ENCODE measurements around the gene GIT1.
A peak's percentile ranks its signal among the peaks of the same experiment; 100 is the strongest.

The GIT1 gene

DNA sequence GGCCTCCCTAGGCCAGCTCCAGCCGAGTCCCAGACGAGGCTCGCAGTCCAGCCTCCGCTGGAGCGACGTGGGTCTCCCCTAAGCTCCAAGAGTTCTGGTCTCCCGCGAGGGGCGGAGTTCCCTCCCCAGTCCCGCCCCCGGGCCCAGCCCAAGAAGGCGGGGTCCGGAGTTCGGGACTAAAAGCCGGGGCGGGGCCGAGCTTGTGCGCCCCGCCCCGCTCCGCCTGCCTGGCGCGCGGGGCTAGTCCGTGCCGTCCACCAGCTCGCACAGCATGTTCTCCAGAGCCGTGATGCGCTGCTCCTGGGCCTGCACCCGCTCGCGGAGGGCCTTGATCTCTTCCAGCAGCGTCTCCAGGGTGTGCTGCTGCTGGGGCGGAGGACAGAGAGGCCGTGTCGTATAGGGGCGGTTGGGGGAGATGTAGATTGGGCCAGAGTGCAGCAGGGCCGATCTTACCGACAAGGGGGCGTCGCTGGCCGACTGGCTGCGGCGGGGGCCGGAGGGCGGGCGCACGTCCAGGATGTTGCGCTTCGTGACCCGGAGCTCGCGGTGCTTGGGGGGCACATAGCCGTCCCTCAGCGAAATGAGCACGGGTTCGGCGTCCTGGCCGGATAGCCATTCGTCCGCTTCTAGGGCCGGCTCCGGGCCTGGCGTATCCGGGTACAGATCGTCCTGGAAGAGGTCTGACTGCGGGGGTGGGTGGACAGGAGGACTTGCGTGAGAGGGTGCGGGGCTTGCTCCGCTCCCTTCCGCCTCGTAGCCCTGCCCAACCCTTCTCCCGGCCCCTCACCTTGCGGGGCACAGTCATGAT, 26.2 kb upstream of the GIT1 start:
- DNase-seq (ENCODE audit: low read depth in 4 of 4, low spot score in 1 of 4), result peak in 3 of 4 experiments; percentile 59 to 81 (median 76)

DNA sequence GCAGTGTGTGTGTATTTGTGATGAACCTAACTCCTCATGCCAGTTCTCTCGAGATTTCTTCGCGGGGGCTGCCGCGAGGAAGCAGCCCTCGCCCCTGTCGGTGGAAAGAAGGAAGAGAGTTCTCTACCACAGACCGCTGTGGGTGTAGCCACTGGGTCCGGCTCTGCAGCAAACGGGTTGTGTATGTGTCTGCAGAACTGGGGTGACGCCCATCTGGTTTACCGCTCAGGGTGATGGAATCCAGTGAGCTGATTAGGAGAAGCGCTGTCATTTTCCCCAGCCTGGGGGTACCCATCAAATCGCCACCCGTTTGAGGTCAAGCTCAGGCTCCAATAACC, 25.6 kb upstream of the GIT1 start:
- no peak for DNase-seq (ENCODE audit: low read depth in 4 of 4, low spot score in 1 of 4)

DNA sequence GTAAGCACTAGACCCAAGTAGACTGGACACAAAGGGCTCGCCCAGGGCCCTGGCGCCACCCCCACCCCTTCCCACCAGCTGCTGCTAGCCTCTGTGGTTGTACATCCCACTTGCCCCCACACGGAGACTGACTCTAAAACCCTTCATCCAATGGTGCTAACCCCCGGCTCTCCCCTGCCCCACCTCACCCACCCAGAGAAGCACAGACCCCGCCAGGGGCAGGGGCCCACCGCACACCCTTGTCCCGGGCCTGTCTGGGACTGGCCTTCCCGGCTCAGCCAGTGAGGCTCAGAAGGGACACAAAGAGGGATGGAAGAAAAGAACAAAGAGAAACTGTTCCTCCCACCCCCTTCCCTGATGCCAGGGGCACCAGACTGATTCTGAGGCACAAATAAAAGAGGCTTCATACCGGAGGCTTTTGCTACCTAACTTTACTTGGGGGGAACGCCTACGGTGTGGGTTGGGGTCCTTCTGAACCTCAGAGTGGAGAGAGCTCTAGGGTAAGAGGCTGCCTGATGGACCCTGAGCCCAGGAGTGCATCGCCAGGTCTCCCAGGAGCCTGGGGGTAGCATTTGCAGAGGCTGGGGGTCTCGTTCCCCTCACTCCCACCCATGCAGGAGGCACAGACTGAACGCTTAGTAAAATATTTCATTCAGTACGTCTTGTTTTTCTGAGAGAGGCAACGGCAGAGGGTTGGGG, 25.1 kb upstream of the GIT1 start:
- DNase-seq (ENCODE audit: low read depth in 4 of 4, low spot score in 1 of 4), result no peak

DNA sequence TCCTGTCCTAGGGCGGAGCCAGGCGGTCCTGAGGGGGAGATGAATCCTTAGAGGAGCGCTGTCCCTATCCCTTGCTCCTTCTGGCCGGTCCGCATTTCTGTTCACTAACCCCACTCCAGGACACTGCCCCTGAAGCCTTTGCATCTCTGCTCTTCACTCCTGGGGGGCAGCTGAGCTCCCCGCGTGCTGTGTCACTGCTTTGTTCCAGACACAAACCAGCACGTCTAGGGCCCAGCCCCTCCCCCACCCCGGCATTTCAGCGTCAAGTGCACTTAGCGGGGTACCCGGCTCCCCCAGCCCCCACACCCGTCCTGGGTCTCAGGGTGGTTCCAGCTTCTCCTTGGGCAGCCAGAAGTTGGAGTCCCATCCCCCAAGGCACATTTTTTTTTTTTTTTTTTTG, 24.4 kb upstream of the GIT1 start:
- no peak for DNase-seq (ENCODE audit: low read depth in 4 of 4, low spot score in 1 of 4)

DNA sequence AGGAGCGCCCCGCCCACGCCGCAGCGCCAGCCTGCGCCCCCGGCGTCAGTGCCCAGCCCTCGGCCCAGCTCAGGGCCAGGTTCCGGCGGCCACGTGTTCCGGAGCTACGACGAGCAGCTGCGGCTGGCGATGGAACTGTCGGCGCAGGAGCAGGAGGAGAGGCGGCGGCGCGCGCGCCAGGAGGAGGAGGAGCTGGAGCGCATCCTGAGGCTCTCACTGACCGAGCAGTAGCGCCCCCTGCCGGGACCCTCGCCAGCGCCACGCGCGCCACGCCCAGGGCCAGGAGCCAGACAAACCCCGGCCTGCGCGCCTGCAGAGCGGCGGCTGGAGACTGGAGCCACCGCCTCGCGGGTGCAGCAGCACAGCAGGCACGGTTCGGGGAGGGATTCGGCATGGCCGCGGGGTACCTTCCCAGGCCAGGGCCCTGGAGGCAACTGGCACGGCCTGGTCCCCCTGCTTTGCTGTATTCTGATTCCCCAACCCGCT, 23.9 kb upstream of the GIT1 start:
- peak; percentile 94 to 96 (median 95) for DNase-seq (ENCODE audit: low read depth in 4 of 4, low spot score in 1 of 4)

DNA sequence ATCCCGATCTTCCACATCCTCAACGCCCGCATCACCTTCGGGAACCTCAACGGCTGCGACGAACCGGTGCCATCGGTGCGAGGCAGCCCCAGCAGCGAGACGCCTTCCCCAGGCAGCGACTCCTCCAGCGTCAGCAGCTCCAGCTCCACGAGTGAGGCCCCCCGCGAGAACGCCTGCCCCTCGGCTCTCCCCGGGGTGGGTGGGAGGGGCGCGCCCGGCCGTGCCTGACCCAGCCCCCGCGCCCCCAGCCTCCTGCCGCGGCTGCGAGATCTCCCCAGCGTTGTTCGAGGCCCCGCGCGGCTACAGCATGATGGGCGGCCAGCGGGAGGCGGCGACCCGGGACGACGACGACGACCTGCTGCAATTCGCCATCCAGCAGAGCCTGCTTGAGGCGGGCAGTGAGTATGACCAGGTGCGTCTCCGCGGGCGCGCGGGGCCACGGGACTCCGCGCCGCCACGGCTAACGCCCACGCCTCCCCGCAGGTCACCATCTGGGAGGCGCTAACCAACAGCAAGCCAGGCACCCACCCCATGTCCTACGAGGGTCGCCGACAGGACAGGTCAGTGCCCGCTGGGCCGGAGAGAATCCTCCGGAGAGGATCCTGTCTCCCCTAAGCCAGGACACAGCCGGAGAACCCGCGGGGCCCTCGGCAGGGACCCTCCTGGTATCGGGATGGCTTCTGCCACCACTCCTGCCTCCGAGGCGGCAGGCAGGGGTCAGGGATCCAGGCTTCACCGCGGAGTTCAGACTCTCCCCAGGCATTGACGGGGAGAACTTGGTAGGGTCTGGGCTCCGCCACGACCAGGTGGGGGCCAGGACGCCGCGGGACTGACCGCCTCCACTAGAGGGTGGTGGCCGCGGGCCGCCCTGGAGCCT, 23.2 kb upstream of the GIT1 start:
- no peak for DNase-seq (ENCODE audit: low read depth in 4 of 4, low spot score in 1 of 4)

DNA sequence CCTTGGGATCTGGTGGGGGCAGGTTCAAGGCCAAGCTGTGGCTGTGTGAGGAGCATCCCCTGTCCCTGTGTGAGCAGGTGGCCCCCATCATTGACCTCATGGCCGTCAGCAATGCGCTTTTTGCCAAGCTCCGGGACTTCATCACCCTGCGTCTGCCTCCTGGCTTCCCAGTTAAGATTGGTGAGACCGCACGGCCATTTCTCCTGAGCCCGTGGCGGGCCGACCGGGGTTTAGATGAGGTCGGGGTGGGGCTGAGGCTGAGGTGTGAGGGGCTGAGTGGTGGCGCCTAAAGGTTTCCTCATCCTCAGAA, 22.6 kb upstream of the GIT1 start:
- no peak for DNase-seq (ENCODE audit: low read depth in 4 of 4, low spot score in 1 of 4)

DNA sequence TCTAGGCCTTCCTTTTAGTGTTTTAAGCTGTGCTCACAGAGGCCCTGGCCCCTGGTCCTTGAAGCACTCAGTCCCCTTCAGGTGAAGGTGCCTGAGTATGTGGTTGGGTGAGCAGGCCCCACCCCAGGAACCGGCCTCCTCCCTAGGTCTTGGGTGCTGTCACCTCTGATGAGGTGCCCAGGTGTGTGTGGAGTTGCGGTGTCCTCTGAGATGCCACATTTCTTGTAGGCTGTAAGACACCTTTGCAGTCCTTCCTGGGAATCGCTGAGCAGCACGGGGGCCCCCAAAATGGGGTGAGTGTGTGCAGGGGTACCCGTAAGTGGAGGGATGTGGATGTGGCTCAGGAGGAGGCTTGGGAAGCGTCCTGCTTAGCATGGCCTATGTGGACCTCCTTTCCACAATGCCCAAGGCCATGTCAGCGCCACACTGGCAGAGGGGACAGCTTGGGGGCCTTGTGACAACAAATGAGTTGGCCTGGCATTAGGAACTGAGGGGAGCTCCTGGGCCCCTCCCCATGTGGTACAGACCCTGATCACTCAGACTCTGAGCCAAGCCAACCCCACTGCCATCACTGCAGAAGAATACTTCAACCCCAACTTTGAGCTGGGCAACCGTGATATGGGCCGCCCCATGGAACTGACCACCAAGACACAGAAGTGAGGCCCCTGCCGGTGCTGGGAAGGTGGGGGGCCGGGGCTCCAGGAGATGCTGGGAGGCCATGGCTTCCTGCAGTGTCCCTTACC, 22.1 kb upstream of the GIT1 start:
- no peak for DNase-seq (ENCODE audit: low read depth in 4 of 4, low spot score in 1 of 4)

DNA sequence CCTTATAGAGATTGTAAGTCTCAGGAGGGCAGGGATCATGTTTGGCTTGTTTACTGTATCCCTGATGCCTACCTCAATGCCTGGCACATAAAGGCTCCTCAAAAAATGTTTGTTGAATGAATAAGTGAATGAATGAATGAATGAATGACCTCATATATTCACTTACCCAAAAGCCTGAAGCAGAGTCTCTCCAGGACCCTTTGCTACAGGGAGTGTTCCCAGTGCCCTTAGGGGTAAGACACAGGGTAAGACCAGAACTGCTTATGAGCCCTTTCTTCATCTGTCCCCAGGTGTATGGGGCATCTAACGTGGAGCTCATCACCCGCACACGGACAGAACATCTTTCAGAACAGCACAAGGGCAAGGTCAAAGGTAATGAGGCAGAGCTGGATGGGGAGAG, 20.9 kb upstream of the GIT1 start:
- no peak for DNase-seq (ENCODE audit: low read depth in 4 of 4, low spot score in 1 of 4)

DNA sequence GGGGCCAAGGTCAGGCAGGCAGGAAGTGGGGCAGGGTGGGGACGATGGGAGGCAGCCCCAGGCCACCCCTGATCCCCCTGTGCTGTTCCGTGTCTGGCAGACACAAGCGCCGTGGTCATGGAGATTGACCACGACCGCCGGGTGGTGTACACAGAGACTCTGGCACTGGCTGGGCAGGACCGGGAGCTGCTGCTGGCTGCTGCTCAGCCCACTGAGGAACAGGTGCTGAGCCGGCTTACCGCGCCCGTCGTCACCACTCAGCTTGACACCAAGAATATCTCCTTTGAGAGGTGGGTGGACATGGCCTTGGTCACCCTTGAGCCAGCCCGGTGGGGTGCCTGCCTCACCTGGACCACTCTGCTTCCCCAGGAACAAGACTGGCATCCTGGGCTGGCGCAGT, 19.5 kb upstream of the GIT1 start:
- DNase-seq (ENCODE audit: low read depth in 4 of 4, low spot score in 1 of 4), result no peak

DNA sequence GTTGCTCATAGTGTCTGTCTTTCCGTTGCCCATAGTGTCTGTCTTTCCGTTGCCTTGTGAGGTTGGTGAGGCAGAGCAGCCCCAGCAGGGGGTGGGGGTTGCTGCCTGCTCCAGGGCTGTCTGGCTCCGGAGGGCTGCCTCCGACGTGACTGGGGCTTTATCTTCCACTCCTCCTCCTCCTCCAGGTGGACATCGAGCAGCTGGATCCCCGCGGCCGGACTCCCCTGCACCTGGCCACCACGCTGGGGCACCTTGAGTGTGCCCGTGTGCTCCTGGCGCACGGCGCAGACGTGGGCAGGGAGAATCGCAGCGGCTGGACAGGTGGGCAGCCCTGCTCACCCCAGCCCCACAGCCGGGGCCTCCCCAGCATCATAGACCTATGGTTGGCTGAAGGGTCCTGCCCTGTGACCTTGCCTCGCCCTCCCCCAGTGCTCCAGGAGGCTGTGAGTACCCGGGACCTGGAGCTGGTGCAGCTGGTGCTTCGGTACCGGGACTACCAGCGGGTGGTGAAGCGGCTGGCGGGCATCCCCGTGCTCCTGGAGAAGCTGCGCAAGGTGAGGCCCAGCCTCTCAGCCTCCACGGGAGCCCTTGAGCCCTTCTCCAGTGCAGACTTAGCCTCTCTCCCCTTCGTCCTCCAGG, 18.2 kb upstream of the GIT1 start:
- no peak for DNase-seq (ENCODE audit: low read depth in 4 of 4, low spot score in 1 of 4)

DNA sequence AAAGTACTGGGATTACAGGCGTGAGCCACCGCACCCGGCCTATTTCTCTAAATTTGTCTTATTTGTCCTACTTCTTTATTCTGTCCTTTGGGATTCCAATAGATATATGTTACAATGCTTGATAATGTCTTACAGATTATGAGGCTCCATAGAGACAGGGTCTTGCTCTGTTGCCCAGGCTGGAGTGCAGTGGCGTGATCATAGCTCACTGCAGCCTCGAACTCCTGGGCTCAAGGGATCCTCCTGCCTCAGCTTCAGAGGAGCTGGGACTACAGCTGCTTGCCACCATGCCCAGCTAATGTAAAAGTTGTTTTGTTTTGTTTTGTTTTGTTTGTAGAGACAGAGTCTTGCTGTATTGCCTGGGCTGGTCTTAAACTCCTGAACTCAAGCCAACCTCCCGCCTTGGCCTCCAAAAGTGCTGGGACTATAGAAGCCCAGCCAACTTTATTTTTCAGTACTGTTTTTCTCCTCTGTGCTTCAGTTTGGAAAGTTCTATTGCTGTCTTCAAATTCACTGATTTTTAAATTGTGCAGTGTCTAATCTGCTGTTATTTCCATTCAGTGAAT, 13.7 kb upstream of the GIT1 start:
- no peak for DNase-seq (ENCODE audit: low read depth in 4 of 4, low spot score in 1 of 4)

DNA sequence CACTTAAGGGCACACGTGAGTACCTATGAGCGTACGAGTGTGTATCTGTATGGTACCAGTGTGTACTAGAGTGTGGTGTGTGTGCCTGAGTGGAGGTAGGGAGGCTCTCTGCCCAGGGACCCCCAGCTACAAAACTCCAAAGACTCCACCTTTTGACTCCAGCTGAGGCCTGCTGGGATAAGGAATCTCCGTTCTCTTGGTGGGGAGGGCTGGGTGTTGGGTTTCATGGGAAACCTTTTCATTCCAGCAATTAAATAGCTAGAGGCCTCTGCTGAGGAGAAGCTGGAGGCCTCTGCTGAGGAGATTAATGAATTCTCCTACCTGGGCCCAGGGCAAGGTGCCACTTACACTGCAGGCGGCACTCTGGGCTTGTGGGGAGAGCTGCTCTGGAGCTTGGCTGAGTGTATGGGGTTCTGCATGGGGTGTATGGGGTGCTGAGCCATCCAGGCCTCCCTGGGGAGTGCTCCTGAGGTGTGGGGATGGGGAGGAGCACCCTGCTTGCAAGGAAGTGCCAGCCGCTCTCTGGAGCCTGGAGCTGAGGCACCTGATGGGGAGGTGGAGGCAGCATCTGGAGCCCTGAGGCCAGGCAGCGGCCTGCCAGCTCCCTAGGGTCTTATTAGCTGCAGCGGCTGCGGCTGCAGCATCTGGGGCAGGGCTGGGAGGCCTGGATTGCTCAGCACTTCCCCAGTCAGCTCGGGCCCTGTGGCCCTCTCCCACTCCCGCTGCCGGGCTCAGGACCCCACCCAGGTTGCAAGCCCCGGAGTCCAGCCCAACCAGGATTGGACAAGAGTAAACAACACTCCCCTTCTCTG, 8.1 kb upstream of the GIT1 start:
- DNase-seq (ENCODE audit: low read depth in 4 of 4, low spot score in 1 of 4), result no peak

DNA sequence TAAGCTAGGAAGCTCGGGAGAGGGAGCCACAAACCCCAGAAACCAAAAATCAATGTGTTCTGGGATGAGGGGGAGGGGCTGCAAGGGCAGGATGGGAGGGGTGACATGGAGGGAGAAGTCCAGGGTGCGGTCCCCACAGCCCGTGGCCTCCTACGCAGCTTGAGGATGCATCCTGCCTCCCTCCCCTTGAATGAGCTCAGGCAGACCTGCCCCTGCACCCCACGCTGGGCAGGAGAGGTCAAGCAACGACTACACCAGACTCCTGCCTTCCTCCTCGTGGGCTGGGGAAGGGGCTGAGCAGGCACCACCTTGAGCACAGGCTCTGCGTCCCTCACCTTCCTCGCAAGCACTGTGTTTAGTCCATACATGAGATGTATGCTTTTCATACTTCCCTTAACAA, 7.4 kb upstream of the GIT1 start:
- DNase-seq (ENCODE audit: low read depth in 4 of 4, low spot score in 1 of 4), result no peak

DNA sequence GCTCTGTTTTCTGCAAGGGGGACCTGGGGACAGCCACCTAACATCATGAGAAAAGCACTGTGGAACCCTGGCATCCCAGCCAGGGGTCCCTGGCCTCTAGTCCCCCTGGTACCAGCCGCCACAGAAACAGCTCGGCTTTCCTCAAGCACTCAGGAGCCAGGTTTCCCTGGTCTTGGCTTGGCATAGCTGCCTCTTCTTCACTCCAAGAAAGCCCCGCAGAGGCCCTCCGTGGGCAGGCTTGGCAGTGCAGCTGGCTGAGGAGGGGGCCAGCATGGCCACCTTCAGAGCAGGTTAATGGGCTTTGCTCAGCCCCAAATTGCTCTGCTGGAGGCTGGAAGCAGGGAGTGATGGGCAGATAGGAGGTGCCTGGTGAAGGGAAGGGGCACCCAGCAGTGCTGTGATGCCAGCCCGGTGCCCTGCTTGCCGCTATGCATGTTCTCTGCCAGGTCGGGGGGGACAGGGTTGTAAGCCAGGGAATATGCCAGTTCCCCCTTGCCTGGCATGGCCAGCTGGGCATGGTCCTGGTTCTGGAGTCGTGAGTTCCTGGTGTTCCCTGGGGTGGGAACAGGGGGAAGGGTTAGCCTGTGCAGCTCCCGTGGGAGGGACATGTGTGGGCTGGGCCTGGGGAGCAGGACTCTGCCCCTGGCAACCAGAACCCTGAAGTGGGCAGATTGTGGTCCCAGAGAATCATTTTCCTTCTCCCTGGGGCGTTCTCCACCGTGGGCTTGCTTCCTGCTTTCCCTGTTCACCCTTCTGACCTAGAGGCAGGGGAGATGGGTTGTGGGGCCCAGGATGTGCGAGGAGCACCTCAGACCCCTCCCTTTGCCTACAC, 6.7 kb upstream of the GIT1 start:
- no peak for DNase-seq (ENCODE audit: low read depth in 4 of 4, low spot score in 1 of 4)

DNA sequence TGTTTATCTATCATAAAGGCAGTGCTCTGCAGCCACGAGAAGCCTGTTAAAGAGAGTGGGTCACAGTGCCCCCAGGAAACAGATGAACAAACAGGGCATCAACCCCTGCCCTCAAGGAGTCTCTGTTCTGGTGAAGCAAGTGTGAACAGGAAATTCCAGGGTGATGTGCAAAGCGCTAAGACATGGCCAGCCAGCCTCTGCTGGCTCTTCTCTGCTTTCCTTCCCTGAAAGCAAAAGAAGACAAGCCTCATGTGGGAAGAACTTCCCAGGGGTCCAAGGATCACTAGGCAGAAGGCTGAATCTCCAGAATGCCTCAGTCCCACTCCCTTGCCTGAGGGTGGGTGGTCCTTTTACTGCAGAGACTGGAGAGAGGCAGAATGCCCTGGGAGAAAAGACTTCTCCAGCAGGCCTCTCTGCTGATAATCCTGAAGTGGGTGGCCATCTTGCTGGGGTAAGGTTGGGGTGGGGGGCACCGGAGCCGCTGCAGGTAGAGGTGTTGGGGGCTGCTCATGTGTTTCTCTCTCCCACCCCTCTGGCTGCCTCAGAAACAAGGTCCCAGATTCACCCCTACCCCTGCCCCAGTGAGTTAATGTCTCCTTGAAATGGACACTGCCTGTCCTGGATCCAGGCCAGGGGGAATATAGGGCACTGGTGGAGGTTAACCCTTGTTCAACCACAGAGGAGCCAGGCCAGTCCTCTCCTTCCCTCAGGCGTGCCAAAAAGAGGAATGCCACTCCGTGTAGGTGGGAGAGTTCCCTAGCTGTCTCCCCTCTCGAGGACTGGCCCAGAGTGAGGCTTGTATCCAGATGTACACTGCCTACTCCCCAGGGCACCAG, 5.9 kb upstream of the GIT1 start:
- no peak for DNase-seq (ENCODE audit: low read depth in 4 of 4, low spot score in 1 of 4)

DNA sequence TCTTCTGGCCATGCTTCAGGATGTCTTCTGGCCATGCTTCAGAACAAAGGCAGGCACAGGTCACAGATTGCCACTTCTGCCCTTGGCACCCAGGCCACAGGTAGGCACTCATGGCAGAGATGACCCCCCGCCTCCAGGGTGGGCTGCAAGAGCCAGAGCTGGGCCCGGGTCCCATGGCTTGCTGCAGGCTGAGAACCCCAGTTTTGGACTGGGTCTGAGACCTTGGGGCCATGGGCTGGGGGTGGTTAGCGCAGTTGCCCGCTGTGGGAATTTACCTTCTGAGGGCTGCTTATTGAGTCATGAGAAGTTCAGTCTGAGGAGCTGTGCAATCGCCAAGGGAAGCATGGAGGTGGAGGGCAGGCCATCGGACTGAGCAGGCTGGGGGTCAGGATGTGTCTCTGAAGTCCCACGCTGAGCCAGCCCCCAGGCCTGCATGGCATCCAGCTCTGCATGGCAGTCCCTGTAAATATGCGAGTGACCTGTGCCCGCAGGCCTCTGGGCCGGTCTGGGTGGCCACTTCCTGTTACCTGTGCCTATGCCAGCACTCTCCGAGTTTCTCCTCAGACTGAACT, 5.2 kb upstream of the GIT1 start:
- DNase-seq (ENCODE audit: low read depth in 4 of 4, low spot score in 1 of 4), result no peak

Data from stimulated activated CD4-positive, alpha-beta T cell treated with anti-CD3 and anti-CD28 coated beads, Interleukin-1b, Interleukin-23, amount 100 ng/mL, for 24 hours (primary cell).